NCI-H187 (cell line): Measurements from ENCODE around the gene VIPR2.
"Not testable (repeated sequence)": the region's sequence is repeated elsewhere in the genome, so short reads cannot be mapped to it uniquely, and the experiment has no call there.

Source experiments
- DNase-seq, 2 experiments: peaks; one replicate each; lab custom pipeline; 2025; lab: John Stamatoyannopoulos, UW

VIPR2 gene

DNA sequence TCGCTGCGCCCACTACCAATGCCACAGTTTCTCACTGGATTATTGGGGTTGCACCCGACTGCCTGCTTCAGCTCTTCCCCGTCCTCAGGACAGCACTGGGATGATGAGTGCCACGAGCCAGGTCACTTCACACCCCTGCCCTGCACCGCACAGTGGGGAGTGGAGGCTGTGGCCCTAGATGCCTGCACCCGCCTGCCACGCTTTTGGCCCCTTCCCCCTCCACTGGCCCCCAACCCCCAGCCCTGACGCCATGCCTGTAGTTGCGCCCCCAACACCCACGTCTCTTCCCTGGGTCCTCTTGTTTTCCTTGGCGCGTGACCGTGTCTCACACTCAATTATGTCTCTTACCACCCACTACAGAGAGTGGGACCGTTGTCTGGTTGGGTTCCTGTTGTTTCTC lies 134.3 kb downstream of the VIPR2 start:
- no peak for DNase-seq

DNA sequence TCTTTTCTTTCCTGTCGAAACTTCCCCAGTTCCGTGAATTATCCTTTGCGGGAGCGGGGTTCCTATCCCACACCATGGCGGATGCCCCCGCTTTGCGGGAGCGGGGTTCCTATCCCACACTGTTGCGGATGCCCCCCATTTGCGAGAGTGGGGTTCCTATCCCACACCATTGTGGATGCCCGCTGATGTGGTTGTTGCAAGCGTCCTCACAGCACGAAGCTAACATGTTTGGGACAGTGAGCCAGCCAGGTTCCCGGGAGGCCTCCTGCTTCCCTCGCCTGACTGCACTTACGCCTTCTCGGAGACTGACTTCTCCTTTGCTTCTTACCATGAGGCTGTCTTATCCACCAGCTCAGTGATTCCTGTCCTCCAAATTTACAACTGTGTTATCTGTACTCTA lies 134.7 kb downstream of the VIPR2 start:
- DNase-seq = no peak

DNA sequence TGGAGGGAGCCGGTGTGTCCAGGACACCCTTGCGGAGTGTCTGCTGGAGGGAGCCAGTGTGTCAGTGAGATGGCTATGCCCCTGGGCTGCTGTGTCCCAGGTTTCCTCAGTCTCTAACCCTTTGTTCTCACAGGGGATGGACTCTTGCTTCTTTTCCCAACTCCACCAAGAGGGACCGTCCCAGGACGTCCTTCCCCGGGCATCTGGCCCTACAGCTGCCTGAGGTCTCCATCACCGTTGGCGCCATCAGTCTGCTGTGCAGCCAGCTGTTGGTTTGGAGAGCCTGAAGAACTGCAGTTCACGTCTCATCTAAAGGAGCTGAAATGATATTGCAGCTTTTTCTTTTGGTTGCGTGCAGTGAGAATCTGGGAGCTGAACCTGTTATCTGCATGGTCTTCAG lies 136.2 kb downstream of the VIPR2 start:
- no peak for DNase-seq

DNA sequence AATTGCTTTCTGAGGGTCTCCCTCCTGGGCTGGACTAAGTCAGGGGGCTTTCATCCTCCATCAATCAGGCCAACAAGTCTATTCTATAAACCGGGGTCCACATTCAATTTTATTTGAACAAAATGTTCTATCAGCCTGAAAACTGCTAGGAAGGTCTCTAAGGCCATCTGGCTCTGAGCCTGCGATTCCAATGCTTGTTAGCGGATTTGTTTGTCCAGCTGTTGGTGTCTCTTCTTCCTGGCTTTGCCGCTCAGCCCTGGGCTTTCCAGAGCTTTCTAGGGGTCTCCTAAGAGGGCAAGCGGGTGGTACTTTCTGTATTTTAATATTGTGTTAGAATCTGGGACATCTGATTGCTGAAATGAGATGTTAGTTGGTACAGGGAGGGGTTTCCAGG lies 136.7 kb downstream of the VIPR2 start:
- DNase-seq = no peak

DNA sequence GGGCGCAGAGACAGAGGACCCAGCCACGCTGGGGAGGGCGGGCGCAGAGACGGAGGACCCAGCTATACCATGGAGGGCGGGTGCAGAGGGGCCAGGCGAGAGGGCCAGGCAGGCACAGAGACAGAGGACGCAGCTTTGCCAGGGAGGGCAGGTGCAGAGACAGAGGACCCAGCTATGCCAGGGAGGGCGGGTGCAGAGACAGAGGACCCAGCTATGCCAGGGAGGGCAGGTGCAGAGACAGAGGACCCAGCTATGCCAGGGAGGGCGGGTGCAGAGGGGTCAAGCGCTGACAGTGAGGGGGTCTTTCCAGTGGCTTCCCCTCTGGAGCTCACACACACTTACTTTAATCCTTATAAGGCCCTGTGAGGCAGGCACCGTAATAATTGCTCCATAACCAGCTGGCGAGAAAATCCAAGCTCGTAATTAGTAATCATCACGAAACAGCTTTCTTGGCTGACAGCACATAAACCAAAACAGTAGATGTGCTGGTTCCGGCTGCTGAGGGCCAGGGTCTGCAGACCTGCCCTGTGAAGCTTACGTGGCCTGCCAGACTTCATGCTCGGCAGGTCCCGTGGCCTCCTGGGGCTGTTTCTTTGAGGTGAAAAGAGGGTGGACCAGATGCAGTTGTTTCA lies 137.2 kb downstream of the VIPR2 start:
- DNase-seq = no peak

DNA sequence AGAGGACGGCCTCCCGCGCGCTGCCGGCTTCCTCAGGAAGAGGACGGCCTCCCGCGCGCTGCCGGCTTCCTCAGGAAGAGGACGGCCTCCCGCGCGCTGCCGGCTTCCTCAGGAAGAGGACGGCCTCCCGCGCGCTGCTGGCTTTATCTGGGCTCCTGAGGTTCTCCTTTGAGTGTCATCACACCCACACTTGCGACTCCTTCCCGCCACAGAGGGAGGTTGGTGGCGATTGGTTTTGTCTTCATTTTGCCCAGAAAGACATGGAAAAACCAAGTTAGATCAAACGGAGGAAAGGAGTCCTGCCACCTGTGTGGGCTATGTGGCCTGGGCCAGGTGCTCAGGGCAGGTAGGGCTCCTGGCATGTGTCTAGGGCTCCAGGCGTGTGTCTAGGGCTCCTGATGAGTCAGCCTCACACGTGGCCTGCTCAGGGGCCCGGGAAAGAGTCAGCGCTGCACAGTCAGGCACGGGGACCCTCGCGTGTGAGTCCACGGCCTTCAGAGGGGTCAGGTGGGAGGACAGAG lies 138.0 kb downstream of the VIPR2 start:
- no peak for DNase-seq

DNA sequence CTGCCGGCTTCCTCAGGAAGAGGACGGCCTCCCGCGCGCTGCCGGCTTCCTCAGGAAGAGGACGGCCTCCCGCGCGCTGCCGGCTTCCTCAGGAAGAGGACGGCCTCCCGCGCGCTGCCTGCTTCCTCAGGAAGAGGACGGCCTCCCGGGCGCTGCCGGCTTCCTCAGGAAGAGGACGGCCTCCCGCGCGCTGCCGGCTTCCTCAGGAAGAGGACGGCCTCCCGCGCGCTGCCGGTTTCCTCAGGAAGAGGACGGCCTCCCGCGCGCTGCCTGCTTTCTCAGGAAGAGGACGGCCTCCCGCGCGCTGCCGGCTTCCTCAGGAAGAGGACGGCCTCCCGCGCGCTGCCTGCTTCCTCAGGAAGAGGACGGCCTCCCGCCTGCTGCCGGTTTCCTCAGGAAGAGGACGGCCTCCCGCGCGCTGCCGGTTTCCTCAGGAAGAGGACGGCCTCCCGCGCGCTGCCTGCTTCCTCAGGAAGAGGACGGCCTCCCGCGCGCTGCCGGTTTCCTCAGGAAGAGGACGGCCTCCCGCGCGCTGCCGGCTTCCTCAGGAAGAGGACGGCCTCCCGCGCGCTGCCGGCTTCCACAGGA lies 138.6 kb downstream of the VIPR2 start:
- not testable (repeated sequence) for DNase-seq

DNA sequence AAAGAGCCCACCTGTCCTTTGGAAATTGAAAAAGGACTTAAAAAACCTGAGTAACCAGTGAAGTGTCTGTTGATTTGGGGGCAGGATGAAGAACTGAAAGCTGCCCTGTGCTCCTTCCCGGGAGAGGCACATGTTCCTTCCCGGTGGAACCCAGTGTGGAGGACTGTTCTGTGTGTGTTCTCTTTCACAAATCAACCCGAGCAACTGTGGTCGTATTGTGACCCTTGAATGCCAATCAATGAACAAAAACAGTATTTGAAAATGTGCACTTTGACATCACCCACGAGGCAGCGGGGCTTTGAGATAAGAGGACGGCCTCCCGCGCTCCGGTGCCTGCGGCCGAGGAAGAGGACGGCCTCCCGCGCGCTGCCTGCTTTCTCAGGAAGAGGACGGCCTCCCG lies 139.0 kb downstream of the VIPR2 start:
- no peak for DNase-seq

DNA sequence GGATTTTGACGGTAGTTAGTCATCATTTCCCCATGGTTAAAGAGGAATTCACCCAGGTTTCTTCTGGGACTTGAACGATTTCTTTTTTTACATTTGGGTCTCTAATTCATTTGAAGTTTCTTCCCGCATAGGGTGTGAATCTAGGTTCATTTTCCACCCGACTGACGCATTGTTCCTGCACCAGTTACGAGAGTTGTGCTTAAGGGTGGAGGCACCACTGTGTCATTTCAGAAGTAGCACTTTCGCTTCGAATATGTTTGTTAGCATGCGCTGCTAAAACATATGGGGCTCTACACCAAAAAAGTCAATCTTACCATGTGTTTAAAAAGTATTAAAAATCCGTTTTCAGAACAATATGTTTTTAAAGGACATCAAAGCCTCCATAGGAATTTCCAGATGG lies 140.3 kb downstream of the VIPR2 start:
- DNase-seq = no peak

DNA sequence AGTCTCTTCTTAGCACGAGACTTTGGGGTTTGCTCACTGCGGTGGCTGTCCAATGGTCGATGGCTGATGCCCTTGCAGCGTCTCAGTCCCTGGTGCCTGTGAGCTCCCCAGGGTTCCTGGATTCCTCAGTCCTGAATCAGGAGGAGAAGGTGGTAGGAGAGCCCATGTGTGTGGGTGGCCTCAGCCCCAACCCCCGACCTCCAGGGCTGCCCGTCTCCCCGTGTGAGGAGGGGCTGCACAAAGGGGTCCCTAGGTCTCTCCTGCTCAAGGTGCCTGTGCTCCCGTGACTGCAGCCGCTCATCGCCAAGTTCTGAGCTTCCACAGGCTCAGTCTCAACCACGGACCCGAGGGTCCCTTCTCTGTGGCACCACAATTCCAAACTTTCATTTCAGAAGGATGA lies 142.9 kb downstream of the VIPR2 start:
- DNase-seq = no peak

DNA sequence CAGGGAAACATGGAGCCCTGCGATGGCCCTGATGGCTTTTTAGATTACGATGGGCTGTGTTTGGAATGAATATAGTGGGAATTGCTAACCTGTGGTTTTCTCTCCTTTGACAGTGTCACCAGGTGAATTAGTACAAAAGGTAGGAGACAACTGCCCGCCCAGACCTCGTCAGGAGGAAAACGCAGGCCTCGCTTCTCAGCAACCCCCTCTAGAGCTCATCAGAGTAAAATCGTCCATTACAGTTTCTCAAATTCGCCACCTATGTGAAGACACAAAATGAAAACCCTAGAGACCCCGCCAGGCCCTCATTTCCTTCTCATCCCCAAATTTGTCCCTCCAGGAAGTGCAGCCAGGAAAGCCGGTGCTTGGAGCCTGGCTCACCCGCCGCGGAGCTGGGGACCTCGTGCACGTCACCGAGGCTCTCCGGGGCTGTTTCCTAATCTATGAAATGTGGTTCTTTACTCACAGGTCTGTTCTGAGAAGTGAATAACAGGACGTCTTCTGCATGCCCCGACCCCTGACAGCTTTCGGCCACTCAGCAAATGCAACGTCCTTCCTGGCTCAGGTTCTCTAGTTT lies 143.7 kb downstream of the VIPR2 start:
- DNase-seq = no peak

DNA sequence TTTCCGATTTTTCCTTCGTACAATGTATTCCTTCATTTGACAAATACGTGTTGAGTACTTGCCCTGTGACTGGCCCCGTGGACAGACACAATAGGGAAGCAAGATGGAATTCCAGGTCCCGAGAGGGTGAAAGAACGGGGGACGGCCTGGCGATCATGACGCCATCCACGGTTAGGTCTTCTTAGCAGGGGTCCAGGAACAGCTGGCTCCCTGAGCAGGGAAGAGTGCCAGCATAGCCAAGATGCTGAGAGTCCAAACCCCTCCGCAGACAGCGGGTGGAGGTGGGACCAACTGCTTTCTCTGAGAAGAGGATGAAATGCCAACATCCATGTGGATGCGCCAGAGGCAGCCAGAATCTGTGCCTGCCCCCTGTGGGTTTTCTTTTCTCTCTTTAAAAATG lies 144.6 kb downstream of the VIPR2 start:
- DNase-seq = no peak

DNA sequence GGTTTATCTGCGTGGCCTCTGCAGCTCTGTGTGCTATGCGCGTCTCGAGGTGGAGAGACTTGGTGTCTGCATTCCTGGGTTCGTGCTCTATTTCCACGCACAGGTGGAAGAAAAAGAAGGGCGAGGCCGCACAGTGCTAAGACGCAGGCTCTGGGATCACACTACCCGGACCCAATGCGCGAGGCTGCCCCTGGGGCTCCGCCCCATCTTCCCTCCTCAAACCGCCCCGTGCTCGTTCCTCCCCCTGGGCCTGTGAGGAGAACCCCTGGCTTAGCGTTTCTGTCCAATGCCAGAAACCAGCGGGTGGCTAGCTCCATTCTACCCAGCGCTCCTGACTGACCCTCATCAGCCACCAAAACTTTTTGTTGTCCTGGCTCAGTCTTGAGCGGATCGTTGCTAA lies 145.2 kb downstream of the VIPR2 start:
- DNase-seq = no peak

DNA sequence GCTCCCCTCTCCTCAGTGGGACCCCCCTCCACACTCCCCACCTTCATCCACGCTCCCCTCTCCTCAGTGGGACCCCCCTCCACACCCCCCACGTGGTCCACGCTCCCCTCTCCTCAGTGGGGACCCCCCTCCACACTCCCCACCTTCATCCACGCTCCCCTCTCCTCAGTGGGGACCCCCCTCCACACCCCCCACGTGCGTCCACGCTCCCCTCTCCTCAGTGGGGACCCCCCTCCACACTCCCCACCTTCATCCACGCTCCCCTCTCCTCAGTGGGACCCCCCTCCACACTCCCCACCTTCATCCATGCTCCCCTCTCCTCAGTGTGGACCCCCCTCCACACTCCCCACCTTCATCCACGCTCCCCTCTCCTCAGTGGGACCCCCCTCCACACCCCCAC lies 146.4 kb downstream of the VIPR2 start:
- not testable (repeated sequence) for DNase-seq

DNA sequence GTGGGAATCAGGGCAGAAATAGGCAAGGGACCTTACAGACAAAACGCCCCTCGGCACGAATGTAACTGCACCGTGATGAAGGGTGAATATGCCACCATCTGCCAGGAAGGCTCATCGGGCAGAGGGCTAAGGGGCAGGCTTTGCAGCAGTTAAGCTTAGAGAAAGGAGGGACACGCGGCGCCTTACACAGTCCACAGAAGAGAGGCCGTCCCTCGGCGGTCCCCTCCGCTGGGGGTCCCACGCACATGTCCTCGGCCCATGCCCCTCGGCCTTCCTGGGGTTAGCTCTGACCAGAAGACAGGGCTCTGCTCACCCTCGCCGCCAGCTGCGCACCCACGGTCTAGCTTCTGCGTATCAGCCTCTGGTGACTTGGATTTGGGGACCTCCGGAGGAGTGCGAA lies 147.2 kb downstream of the VIPR2 start:
- DNase-seq = no peak

DNA sequence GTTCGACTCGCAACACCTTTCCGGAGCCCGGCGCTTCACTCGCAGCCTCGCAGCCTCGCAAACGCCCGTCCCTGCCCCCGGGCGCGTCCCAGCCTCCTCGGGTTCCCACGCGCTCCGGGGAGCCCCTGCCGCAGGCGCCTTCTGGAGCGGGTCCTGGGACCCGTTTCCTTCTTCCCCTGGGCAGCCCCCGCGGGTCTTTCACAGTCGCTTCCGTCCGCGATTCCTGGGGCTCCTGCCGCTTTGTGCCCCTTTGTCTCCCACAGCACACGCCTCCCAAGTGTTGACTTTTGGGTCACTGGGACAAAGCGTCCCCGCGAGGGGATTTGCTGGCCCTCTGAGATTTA lies 147.6 kb downstream of the VIPR2 start:
- no peak for DNase-seq

DNA sequence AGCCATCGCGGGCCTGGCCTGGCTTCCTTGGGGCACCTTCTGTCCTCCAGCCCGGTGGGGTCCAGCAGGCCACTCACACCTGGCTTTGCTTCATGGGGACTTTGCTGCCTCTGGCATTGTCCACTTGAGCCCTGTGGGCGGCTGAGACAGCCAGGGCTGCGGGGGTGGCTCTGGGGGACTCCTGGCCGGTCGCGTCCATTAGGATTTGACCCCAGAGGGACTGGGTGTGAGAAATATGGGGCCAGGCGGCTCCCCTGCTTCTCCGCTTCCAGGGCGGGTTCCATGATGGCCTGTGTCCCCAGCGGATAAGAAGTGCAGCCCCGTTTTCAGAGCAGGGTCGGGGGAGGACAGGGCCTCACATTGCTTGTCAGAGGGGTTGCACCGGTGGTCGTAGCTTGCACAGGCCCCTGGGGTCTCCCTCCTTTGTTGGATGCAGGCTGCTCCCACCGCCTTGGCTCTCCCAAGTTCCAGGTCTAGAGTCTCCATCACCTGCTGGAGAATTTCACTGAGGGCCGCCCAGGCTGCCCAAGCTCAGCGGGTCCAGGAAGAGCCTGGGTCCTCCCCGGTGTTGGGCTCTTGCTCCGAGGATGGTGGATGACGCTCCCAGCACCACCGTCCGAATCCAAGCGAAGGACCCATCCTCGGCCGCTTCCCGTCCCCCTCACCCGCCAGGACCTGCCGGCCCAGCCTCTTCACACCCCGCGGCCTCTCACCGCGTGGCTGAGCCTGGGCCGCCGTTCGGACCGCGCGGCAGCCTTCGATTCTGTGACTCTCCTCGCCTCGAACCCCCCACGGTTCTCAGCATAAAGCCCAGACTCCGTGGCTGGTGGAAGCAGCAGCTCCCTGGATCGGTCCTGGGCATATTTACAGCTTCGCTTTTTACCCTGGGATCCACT lies 148.2 kb downstream of the VIPR2 start:
- no peak for DNase-seq

DNA sequence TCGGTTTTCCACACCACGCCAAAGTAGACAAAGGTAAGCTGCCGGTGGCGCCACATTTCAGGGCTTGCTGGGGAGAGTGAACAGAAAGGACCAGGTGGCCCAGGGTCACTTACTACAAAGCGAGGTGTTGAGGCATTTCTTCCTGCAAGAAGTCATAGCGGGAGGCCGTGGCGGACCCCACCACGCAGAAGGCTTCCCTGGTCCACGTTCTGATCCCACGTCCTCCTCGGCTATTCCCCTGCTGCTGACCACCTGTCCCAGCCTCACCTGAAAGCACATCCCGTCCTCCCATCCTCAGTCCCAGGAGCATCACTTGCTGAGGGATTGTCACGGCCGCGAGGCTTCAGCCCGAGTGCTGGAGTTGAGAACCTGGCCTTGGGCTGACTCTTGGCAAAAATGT lies 149.2 kb downstream of the VIPR2 start:
- no peak for DNase-seq

DNA sequence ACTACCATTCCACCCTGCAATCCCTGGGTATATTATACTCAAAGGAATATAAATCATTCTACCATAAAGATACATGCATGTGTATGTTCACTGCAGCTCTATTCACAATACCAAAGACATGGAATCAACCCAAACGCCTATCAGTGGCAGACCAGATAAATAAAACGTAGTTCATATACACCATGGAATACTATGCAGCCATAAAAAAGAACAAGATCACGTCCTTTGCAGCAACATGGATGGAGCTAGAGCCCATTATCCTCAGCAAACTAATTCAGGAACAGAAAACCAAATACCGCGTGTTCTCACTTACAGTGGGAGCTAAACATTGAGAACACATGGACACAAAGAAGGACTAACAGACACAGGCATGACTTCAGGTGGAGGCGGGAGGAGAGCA lies 150.0 kb downstream of the VIPR2 start:
- DNase-seq = no peak

DNA sequence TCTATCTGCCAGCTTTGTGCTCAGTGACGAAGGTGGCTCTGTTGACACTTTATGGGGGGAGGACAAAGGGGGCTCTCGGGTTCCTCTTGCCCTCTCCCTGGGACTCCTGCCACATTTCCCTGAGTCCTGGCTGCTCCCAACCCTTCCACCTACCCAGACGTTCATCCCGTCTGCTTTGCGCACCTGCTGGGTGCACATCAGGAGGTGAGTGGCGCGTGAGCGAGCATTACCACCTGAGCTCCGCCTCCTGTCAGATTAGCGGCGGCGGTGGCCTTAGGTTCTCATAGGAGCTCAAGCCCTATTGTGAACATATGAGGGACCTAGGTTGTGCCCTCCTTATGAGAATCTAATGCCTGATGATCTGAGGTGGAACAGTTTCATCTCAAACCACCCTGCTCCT lies 151.1 kb downstream of the VIPR2 start:
- no peak for DNase-seq

DNA sequence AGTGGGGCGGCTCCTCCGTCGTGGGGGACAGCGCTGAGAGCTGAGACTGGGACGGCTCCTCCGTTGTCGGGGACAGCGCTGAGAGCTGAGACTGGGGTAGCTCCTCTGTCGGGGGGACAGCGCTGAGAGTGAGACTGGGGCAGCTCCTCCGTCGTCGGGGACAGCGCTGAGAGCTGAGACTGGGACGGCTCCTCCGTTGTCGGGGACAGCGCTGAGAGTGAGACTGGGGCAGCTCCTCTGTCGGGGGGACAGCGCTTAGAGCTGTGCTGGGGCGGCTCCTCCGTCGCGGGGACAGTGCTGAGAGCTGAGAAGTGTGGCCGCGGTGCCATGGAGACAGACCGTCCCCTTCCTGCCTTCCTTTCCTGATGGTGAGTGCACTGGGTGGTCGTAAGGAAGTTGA lies 151.9 kb downstream of the VIPR2 start:
- DNase-seq = no peak

DNA sequence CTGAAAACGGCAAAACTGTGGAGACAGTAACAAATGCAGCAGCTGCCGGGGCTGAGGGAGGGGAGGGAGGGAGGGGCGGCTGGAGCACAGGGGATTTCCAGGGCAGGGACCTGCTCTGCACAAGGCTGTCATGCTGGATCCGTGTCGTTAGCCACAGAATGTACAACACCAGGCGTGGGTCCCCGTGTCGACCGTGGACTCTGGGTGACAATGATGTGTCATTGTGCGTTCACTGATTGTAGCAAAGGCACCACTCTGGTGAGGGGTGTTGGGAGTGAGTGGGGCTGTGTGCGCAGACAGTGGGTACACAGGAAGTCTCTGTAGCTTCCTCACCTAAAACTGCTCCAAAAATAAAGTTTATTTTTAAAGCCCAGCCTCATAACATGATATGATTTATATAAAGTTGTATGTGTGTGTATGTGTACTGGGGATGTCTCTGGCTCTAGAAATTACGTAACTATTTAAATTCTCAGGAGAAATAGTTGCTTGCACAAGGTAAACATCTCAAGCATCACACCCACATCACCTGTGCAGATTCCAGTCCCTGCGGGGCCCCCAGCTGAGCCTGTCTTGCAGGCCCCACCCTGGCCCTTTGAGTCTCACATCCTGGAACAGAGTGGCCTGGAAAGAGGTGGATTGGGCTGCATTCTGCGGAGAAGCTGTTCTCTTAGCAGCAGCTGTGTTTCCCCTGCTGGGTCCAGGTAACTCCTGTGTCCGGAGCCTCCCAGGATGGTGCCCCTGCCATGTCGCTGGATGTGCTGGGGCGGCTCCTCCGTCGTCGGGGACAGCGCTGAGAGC lies 152.6 kb downstream of the VIPR2 start:
- no peak for DNase-seq
